ENCODE results near the gene BTRC.
A peak's percentile ranks its signal among the peaks of the same experiment; 100 is the strongest.

The BTRC gene

GRCh38 chr10:101466016-101466912 lies 112.3 kb downstream of the BTRC start:
- Histone ChIP-seq H3K27ac (ENCODE audit: low read depth, low read length) (no peak overlapping the region), H3K79me2 (ENCODE audit: insufficient read depth, low read length) (no peaks in the 10 kb centered on the region), H3F3A (ENCODE audit: insufficient read depth) (no peaks in the 10 kb centered on the region), H3K9me3 (ENCODE audit: insufficient read depth, low read length) (no peaks in the 10 kb centered on the region), H3K9ac (ENCODE audit: low read length) (no peak overlapping the region), H3K36me3 (ENCODE audit: low read length) (no peaks in the 10 kb centered on the region), H4K20me1 (ENCODE audit: low read depth, low read length) (no peaks in the 10 kb centered on the region), H3K4me2 (ENCODE audit: low read depth, low read length, poor library complexity, severe bottlenecking) (no peak overlapping the region), H3K27me3 (ENCODE audit: low read length) (no peaks in the 10 kb centered on the region), H3K4me3 (ENCODE audit: insufficient read depth, low read length, poor library complexity, severe bottlenecking) (no peak overlapping the region), H2AFZ (ENCODE audit: low read depth, low read length, severe bottlenecking) (no peak overlapping the region), H3K9me2 (replicated peaks; ENCODE audit: insufficient read depth, low read length) (no peaks in the 10 kb centered on the region)
- TF ChIP-seq CTCF (IDR thresholded peaks at IDR 0.05; ENCODE audit: insufficient read depth, low read length, poor library complexity, severe bottlenecking) (no peak), EZH2phosphoT487 (conservative IDR thresholded peaks at IDR 0.05; ENCODE audit: low read length) (no peak)

GRCh38 chr10:101467286-101467770 lies 113.4 kb downstream of the BTRC start:
- Histone ChIP-seq H3K27me3 (ENCODE audit: low read length) (no peaks in the 10 kb centered on the region), H3K9me3 (ENCODE audit: insufficient read depth, low read length) (no peaks in the 10 kb centered on the region), H3K9me2 (replicated peaks; ENCODE audit: insufficient read depth, low read length) (no peaks in the 10 kb centered on the region), H3F3A (ENCODE audit: insufficient read depth) (no peaks in the 10 kb centered on the region), H3K4me2 (ENCODE audit: low read depth, low read length, poor library complexity, severe bottlenecking) (peak overlapping the region; percentile 26), H3K9ac (ENCODE audit: low read length) (no peak overlapping the region), H3K4me3 (ENCODE audit: insufficient read depth, low read length, poor library complexity, severe bottlenecking) (no peak overlapping the region), H3K36me3 (ENCODE audit: low read length) (no peaks in the 10 kb centered on the region), H3K27ac (ENCODE audit: low read depth, low read length) (no peak overlapping the region), H3K79me2 (ENCODE audit: insufficient read depth, low read length) (no peaks in the 10 kb centered on the region), H2AFZ (ENCODE audit: low read depth, low read length, severe bottlenecking) (no peak overlapping the region), H4K20me1 (ENCODE audit: low read depth, low read length) (no peaks in the 10 kb centered on the region)
- peak; percentile 89 for TF ChIP-seq CTCF (IDR thresholded peaks at IDR 0.05; ENCODE audit: insufficient read depth, low read length, poor library complexity, severe bottlenecking)
- no peak for TF ChIP-seq EZH2phosphoT487 (conservative IDR thresholded peaks at IDR 0.05; ENCODE audit: low read length)

GRCh38 chr10:101468159-101468558 lies 114.2 kb downstream of the BTRC start:
- Histone ChIP-seq H3K4me2 (ENCODE audit: low read depth, low read length, poor library complexity, severe bottlenecking) (no peak overlapping the region), H4K20me1 (ENCODE audit: low read depth, low read length) (no peaks in the 10 kb centered on the region), H2AFZ (ENCODE audit: low read depth, low read length, severe bottlenecking) (no peak overlapping the region), H3F3A (ENCODE audit: insufficient read depth) (no peaks in the 10 kb centered on the region), H3K4me3 (ENCODE audit: insufficient read depth, low read length, poor library complexity, severe bottlenecking) (no peak overlapping the region), H3K9ac (ENCODE audit: low read length) (no peak overlapping the region), H3K27ac (ENCODE audit: low read depth, low read length) (no peak overlapping the region), H3K36me3 (ENCODE audit: low read length) (no peaks in the 10 kb centered on the region), H3K27me3 (ENCODE audit: low read length) (no peaks in the 10 kb centered on the region), H3K79me2 (ENCODE audit: insufficient read depth, low read length) (no peaks in the 10 kb centered on the region), H3K9me2 (replicated peaks; ENCODE audit: insufficient read depth, low read length) (no peaks in the 10 kb centered on the region), H3K9me3 (ENCODE audit: insufficient read depth, low read length) (no peaks in the 10 kb centered on the region)
- TF ChIP-seq CTCF (IDR thresholded peaks at IDR 0.05; ENCODE audit: insufficient read depth, low read length, poor library complexity, severe bottlenecking): no peak
- no peak for TF ChIP-seq EZH2phosphoT487 (conservative IDR thresholded peaks at IDR 0.05; ENCODE audit: low read length)
